Stimulated activated CD8-positive, alpha-beta memory T cell treated with anti-CD3 and anti-CD28 coated beads, Interleukin-4, amount 100 ng/mL, for 48 hours (primary cell): ENCODE measurements around the gene DGKD.

Source experiments
- DNase-seq: peaks from one replicate; pipeline ENCODE4 v3.0.0-alpha.2; 2020

DGKD gene

DNA sequence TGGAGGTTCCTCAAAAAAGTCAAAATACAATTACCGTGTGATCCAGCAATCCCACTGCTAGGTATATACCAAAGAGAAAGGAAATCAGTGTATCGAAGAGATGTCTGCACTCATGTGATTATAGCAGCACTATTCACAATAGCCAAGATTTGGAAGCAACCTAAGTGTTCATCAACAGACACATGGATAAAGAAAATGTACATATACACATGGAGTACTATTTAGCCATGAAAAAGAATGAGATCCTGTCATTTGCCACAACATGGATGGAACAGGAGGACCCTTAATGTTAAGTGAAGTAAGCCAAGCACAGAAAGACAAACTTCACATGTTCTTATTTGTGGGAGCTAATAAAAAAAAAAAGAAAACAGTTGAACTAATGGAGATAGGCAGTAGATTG is 78.7 kb downstream of the DGKD start:
- DNase-seq: no peak

DNA sequence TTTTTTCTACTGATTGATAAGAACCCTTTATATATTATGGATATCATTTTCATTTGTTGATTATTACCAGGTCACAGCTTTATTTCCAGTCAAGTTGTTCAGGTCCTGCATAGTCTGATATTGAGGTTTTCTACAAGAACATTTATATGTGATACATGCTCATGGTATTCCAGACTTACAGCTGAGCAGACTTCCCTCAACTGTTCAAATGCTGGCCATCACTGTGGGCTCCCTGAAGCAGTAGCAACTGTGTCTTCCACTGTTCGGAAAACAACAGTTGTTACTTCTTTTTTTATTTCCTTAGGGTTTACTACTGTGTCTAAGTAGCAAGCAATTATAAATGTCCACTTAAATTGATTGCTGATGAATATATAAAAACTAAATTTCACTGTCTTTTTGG is 79.5 kb downstream of the DGKD start:
- DNase-seq: no peak

DNA sequence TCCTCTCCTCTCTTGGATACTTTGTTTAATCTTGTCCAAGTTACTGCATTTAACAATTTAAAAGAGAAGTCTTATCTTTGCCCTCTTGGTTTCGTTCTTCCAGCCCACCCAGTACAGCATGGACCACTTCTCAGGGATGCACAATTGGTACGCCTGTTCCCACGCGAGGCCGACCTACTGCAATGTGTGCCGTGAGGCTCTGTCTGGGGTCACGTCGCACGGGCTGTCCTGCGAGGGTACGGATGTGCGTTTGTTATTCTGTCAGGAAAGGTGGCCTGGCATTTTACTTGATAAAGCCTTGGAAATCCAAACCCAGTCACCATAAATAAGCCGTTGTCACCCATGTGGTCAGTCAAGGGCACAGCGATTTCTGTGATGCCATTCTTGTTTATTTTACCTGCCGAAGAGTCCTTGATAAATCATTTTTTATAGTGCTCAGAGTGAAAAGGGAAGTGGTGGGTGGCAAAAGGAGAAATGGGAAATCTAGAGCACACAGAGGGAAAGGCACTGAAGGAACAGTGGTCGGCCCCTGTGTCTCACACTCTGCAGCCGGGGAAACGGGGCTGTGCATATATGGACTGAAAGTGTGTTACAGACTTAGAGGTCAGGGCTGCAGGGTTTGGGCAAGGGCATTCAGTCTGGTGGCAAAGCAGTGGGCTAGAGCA is 80.5 kb downstream of the DGKD start:
- DNase-seq: no peak

DNA sequence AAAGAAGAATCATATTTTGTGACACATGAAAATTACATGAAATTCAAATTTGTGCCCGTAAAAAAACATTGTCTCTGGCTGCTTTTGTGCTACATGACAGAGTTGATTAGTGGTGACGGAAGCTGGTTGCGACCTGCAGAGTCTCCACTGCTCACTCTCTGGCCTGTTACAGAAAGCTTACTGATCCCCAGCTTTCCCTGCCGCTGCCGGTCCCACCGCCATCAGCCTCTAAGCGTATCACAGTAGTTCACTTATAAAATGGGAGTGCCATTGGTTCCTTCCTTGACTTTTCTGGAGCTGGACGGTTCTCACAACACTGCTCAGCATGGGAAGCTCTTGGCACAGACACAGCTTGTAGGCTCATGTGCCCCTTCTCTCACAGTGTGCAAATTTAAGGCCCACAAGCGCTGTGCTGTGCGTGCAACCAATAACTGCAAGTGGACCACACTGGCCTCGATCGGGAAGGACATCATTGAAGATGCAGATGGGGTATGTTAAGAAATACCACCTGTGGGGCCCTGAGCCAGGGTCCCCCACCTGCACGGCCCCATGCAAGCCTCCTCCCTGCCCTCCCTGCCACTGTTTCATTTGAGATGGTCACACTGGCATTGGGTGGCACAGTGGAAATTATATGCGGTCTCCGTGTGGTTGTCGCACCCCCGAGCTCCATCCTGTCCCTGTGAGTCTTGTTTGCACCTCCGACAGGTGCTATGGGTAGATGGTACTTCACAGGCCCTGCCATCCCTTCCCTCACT is 81.3 kb downstream of the DGKD start:
- DNase-seq: no peak

DNA sequence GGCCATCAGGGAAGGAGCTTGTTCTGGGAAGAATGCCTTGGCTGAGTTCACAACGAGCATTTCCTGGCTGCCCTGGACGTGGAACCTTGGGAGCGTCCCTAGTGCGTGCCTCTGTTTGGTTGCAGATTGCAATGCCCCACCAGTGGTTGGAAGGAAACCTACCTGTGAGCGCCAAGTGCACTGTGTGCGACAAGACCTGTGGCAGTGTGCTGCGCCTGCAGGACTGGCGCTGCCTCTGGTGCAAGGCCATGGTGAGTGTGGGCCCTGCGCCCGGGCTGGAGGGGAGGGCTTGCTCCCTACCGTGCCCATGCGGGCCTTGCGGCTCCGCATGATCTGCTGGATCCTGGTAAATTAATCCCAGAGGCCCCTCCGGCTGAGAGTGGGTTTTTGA is 81.9 kb downstream of the DGKD start:
- DNase-seq: no peak

DNA sequence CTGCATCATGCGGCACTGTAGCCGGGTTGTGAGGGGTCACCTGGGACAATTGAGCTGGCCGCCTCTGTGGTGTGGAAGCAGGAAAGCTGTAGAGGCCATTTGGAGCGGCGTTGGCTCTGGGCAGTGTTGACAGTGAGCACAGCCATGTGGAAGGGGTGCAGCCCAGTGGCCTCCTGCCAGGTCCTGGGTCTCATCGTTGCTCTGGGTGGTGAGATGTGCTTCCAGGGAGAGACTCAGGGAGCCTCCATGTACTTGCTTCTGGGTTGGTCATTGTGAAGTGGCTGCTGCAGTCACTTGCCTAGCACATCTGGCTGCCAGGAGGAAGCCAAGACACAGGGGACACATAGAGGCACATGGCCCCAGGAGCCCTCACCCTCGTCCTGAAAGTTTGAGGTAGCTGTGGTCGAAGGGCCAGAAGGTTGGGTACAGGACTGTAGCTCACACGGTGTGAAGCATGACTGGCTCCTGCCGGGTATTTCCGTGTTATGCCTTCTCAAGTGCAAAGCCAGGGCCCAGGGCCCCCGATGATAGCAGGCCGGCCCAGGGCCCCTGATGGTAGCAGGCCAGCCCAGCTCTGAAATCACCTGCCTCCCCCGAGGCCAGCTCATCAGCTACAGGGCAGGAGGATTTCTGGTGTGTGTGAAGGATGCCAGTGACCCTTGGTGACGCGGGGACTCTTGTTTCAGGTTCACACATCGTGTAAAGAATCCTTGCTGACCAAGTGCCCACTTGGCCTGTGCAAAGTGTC is 82.6 kb downstream of the DGKD start:
- DNase-seq: no peak

DNA sequence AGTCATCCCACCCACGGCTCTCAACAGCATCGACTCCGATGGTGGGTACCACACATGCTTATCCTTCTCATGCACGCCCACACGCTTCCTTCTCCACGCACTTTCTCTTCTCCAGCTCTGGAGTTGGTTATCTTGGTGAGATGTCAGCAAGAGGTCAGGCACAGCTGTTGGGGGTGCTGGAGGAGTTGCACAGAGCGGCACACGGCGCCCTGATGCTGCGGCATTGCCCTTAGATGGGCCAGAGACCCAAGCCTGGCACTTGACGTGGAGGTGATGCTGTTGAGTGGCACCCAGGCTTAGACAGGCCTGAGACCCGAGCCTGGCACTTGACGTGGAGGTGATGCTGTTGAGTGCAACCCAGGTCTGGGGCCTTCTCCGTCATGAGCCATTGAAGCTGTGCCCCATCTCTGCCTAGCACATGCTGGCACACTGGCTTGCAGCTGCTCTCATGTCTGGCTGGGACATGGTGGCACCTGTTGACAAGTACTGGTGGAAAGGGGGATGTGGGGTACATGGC is 83.2 kb downstream of the DGKD start:
- no peak for DNase-seq

DNA sequence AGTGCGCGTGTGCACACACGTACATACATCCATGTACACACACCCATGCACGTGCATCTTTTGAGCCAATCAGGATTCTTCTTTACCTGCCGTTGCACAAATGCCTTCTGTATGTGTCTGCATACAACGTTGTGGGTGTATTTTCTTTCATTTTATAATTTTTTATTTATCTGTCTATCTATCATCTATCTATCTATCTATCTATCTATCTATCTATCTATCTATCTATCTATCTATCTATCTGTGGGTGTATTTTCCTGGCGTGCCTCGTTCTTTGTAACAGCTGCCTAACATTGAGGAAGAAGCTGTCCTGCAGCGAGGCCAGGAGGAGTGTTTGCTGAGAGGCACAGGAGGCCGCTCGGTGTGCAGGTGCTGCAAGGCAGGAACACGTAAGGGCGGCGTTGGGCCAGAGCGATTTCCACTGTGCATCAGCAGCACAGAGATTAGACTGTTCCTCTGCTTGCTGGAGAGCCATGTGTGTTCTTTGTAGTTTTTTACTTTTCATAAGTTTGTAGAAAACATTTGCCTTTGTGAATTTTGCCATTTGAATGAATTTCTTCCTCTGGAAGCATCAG is 84.4 kb downstream of the DGKD start:
- DNase-seq: no peak

DNA sequence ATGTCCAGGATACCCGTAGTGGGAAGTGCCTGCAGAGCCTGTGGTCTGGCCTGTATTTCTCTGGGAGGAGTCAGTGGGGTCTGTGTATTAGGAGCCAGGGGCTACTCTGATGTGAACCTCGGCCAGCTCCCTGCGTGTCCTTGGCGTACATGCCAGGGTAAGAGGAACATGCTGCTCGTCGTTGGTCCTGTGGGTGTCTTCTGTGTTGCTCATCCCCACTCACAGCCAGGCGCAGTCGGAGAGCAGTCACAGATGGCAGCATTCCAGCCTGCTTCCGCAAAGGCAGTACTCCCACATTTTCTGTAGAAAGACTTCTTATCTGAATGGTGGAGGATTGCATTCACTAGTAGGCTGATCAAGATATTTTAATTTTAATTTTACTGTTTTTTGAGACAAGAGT is 84.9 kb downstream of the DGKD start:
- no peak for DNase-seq

DNA sequence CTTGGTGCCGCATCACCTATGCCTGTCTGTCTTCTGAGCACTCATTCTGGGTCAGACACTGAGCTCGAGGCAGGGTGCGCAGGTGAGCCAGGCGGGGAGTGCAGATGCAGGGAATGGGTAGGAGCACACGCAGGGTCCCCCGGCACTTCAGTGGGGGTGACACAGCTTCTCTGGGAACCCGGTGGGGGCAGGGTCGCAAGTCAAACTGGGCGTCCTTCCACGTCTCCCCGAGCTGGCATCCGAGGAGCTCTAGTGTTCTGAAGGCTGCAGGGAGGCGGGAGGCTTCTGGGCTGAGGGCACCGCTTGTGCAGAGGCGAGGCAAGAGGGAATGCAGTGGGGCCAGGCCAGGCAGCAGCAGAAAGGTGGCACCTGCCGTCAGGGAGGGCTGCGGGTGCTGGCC is 86.0 kb downstream of the DGKD start:
- DNase-seq: no peak

DNA sequence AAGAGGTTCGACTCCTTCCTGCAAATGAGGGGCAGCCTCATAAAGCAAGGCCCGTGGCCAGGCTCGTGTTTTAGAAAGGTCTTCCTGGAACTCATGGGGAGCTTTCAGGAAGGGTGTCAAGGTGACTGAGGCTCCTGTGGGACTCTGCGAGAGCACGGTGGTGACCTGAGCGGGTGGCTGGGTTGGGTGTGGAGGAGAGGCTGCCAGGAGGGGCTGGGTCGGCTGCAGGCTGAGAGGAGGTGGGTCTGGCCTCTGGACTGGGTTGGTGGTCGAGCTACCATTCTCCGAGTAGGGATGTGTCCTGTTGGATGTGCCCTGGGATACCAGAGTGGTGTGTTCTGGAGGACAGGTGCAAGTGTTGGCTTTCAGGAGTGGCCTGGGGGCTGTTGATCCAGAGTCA is 86.4 kb downstream of the DGKD start:
- no peak for DNase-seq

DNA sequence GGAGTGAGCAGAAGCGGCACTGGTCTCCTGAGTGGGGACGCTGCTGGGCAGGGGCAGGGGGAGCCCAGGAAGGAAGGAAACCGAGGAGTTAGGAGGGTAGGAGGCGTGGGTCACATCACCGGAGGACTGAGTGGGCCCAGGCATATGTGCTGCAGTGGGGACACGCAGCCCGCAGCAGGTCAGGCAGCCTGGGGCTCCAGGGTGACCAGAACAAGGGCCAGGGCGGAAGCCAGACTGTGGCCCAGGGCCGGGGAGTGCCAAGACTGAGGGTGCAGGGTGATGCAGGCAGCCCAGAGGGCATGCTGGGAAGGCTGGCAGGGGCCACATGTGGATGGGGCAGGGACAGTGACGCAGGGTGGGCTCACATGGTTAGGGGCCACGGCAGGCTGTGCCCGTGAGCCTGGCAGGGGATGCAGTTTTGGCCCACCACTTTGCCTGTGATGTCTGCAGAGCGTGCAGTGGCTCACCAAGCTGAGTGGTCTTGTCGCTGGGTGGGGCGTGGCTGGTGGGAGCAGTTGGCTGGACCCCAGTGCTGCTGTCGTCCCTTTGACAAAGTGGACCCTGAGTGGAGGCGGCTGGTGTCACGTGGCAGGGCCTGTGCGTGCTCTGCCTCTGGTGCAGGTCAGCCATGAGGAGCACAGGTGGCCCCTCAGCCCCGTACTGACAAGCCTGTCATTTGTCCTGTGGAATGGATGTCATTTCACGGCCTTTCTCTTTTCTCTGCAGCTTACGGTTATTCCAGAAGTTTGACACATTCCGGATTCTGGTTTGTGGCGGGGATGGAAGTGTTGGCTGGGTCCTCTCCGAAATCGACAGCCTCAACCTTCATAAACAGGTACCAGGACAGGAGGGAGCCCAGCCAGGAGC is 87.1 kb downstream of the DGKD start:
- no peak for DNase-seq

DNA sequence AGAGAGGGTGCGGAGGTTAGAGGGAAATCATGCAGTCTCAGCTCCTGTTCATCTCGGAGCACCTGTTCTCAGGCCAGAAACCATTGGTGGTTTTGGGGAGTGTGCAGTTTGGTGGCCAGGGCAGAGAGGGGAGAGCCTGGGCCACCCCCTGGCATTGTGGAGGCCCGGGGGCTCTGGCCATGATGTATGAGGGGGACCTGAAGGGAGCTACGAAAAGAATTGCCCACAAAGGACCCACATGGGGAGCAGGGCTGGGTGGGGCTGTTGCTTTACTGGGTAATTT is 87.7 kb downstream of the DGKD start:
- DNase-seq: no peak

DNA sequence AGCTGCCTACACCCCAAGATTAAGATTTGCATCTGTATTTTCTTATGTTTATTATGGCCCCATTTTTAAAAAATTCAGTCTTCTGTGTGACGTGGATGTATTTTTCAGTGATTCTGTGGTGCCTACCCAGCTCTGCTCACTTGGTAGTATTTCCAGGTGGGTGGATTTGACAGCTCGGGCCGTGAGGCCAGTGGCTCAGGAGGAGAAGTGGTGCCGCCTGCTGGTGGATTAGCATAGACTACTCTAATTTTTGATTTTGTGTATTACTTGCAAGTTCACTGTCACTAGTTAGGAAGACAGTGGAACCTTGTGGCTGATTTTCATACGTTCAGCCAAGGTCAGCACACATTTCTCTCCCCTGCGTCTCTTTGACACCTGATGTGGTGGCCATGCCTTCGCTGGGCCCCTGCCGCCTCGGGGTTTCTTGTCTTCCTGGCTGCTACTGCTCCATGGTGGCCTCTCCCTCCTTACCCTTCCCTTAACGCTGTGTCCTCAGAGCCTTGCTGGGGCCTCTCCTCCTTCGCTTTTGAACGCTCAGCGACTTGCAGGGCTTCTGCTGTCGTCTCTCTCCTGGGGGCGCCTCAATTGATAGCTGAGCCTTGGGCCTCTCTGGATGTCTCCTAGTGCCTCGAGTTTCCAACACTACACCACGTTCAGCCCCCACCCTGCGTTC is 89.4 kb downstream of the DGKD start:
- peak; percentile 87 for DNase-seq

DNA sequence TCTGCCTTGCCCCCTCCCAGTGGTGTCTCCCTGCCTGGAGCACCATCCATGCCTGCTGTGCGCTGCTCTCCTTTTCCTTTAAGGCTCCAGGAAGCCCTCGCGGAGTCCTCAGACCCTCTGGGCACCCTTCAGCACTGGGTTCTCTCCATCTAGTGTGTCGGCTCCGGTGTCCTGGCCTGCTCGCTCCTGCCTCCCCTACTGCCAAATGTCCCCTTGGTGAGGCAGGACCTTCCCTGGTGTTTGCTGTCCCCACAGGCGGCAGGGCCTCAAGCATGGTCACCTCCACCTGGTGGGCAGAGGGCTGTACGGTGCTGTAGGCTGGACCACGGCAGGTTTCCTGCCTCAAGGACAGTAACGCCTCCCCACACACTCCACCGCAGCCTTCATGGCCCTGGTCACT is 90.2 kb downstream of the DGKD start:
- DNase-seq: no peak

DNA sequence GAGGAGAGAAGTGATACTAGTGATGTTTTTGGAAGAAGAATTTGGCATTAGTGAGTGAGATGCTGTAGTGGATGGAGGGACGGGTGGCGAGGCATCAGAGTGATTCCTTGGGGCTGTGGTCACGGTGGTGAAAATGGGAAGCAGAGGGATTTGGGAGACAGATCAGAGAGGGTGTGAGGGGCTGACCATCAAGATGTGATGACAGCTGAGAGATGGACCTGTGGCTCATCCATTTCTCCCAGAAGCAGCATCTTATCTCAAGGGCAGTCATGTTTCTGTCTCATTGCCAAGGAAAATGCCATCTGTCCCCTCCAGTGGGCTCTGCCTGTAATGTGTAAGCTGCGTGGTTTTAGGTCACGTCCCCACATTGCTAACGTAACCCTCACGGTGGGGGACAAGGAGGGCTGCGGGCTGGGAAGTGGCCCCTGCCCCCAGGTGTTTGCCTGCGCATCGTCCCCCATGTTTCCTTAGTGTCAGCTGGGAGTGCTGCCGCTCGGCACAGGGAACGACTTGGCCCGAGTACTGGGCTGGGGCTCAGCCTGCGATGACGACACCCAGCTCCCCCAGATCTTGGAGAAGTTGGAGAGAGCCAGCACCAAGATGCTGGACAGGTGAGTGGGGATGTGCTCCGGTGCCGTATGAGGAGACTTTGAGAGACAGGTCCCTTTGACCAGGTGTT is 91.0 kb downstream of the DGKD start:
- no peak for DNase-seq

DNA sequence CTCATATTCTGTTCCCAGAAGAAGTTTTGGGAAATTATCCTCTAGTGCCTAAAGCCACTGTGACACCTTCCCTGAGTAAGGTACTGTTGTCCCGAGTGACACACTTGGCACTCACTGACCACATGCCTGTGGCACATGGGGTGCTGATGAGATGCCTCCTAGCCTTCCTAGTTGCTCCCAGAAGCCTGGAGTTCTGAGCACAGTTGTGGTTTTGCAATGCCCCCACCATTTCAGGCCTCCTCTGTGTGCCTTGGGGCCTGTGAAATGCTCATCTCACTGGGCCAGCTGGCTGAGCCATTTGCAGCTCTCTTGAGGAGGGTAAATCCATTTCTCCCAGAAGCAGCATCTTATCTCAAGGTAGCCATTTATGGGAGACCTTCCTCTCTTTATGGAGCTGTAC is 91.8 kb downstream of the DGKD start:
- no peak for DNase-seq

DNA sequence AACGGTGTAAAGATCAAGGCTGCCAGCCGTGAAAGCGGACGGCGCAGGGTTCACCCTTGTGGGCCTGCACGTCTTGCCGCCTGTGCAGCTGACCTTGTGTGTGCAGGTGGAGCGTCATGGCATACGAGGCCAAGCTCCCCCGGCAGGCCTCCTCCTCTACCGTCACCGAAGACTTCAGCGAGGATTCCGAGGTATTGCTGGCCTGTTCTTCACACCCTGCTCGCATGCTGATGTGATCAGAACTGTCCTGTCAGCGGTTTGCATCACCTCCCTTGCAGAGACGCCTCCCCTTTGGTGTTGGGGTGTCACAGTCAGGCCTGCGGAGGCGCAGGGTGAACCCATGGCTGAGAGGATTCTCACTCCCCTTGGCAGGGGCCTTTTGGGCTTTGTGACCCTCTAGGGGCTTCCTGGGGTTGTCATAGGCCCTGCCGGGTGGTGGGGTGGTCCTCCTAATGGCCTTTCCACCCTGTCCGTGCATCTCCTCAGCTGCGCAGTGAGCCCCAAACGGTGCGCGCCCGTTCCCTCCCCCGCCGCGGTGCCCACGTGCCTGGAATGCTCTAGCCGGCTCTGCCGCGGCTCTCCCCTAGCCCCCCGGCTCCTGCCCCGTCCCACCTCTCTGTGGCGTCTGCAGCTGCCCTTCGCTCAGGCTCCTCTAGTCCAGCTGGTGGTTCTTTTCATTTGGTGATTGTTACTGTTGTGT is 92.5 kb downstream of the DGKD start:
- DNase-seq: no peak

DNA sequence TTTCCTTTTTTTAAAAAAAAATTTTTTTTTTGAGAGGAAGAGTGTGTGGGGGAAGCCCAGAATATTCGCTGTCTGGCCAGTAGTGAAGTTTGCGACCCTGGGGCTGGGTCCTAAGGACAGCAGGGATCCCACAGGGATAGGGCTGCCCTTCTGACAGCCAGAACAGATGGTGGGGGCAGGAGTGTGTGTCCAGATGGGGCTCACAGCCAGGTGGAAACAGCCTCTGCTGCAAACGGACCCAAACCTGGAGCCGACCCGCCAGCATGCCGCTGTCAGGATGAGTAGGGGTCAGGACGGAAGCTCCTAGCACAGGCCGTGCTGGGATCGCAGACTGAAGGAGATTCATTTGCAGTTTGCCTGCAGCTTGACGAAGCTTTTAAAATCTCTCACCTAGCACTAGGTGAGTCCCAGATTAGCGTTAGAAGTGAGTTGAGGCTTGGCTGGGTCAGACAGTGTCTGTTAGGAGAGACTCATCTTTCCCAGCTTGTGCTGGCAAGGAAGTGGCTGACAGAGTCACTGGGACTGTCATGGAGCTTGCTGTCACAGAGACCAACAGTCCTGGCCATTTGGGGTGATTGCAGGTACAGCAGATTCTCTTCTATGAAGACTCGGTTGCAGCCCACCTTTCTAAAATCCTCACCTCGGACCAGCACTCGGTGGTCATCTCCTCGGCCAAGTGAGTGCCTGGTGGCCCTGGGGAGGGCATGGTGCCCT is 93.4 kb downstream of the DGKD start:
- no peak for DNase-seq

DNA sequence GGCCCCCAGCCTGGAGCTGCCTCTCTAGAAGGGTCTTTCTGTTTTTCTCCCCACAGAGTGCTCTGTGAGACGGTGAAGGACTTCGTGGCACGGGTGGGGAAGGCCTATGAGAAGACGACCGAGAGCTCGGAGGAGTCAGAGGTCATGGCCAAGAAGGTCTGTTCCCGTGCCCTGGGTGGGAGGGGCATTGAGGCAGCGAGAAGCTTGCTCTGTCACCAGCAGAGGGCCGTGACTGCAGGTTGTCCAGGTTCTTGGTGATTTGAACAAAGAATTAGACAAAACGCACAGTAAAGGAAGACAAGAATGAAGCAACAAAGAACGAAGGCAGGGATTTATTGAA is 93.9 kb downstream of the DGKD start:
- DNase-seq: no peak
